Fibroblast of the aortic adventitia (primary cell): ENCODE data around the gene OR7G3. TPM values are rescaled to one million over a fixed set of nuclear protein-coding genes. Genes with fewer than 3 reads are reported as not detected.

Experiments used
- DNase-seq: peaks from one replicate; pipeline ENCODE4 v3.0.0-alpha.2; 2010; ENCODE audit warnings: low read depth
- H3K4me3 ChIP-seq: 2 replicates; pipeline ENCODE4 v1.5.1; 2011; ENCODE audit warnings: low read depth, mild to moderate bottlenecking, control low read depth, low read length, moderate library complexity
- CTCF ChIP-seq: IDR thresholded peaks from 2 replicates; pipeline ENCODE4 v1.5.1; 2011; ENCODE audit warnings: mild to moderate bottlenecking, low read length, control low read depth, inconsistent platforms; ENCODE audit not compliant: insufficient read depth
- total RNA-seq: library from RNA; depleted of rRNA; stranded (reverse); fragments of >200 nt; gene quantifications from 2 replicates; pipeline ENCODE4 v1.2.3, GENCODE V29; 2012; ENCODE audit warnings: low replicate concordance

OR7G3 gene
- total RNA-seq, 1 donor: not detected

DNA sequence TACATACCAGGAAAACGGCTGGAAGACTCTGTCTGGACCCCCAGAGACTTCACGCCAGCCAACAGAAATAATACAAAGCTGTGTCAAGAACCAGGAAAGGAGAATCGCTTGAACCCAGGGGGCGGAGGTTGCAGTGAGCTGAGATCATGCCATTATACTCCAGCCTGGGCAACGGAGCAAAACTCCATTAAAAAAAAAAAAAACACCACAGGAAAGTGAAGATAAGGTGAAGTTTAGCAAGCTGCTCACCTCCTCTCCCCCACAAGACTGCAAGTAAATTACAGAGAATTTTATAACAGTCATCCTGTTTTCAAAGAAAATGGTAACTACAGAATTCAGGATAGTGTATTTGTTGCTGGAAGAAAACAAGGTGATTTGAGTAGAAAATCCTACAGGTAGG is 10.2 kb downstream of the OR7G3 start:
- no peak for TF ChIP-seq CTCF
- no peak overlapping the region for H3K4me3 ChIP-seq
- DNase-seq: no peak

GRCh38 chr19:9115307-9115813 is 11.4 kb downstream of the OR7G3 start, which contains the start of gene OR7G1:
OR7G1 (minus strand) TSS chr19:9115763; CDS start chr19:9115763, 0 bp downstream.
- no peak for DNase-seq
- no peak for TF ChIP-seq CTCF
- H3K4me3 ChIP-seq: no peak within 1 kb of the TSS

- DNase-seq: no peak
- no peak overlapping the region for H3K4me3 ChIP-seq
- no peak for TF ChIP-seq CTCF
Observed at GRCh38 chr19:9109959-9110358, 16.8 kb downstream of the OR7G3 start.

DNA sequence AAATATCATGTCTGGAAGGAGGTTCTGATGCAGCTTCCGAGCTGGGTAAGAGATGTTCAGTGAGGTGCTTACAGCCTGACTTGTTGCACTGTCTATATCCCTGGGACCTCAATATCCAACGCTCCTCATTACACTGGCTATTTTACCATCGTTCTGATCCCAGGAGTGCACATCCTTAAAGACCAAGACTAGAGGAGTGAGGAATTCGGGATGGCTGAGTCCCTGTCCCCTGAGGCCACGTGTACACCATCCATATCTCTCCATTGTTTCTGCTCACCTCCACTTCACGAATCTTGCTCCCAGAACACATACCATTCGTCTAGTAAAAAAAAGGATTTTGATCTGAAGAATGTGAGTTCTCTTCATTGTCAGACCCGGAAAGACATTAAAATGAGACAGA is 19.4 kb downstream of the OR7G3 start, which contains the start of gene OR7G2:
Gene OR7G2 (minus strand): TSS at position 101 of the 400 bp plus-strand sequence. CDS start 4,232 bp downstream, outside the sequence.
- no peak for TF ChIP-seq CTCF
- no peak within 1 kb of the TSS for H3K4me3 ChIP-seq
- no peak for DNase-seq

GRCh38 chr19:9086761-9087160 is 40.0 kb downstream of the OR7G3 start, which contains the start of gene OR1M1:
OR1M1 (plus strand) TSS chr19:9087061; CDS start chr19:9093245, 6,184 bp downstream.
- TF ChIP-seq CTCF: no peak
- no peak within 1 kb of the TSS for H3K4me3 ChIP-seq
- no peak for DNase-seq

DNA sequence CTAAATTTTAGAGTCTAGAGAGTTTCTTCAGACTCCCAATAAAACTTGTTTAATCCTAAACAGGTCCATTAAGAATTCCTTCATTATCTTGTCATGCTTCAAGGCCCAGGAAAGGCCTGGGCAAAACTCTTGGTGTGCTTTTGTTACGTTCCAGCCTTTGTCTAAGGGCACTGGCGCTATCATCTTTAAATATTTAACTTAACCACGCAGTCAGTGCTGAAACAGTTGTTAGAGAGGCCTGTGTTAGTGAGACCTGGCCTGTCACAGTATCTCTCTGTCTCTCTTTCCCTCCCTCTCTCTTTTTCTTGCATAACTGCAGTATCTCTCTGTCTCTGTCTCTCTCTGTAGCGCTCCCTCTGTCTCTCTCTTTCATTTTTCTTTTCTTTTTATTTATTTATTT is 48.1 kb downstream of the OR7G3 start:
- no peak overlapping the region for H3K4me3 ChIP-seq
- no peak for DNase-seq
- TF ChIP-seq CTCF: no peak

DNA sequence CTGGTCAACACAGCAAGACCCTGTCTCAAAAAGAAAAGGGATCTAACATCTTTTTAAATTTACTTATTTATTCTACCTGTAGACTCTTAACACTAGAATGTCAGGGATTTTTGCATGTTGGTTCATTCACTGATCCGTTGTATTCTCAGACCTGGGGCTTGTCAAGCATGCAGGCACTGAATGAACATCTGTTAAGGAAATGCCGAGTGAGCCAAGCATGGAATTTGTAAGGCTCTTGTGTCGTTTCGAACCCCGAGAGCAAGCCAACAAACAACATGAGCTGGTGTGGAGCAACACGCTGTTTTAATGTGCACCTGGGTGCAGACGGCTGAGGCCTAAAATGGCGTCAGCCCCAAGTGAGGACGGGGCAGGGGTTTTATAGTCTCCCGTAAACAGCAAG is 49.8 kb downstream of the OR7G3 start:
- TF ChIP-seq CTCF: no peak
- DNase-seq: no peak

More for the DNA sequence above, 49.8 kb downstream of the OR7G3 start:
- no peak overlapping the region for H3K4me3 ChIP-seq
